ACC112 (cell line): ENCODE measurements around the gene SEC61G.

Experiments
- H2AFZ ChIP-seq: fragments of 200-600 bp; sonication (generic); one replicate; pipeline ENCODE4 v1.6.0; 2017; ENCODE audit warnings: antibody characterized with exemption, low read length; ENCODE audit not compliant: unreplicated experiment
- H3K27ac ChIP-seq: fragments of 200-600 bp; sonication (generic); 2 replicates; pipeline ENCODE4 v1.5.1; 2014; ENCODE audit warnings: low read depth, mild to moderate bottlenecking, antibody characterized with exemption, low read length, moderate library complexity
- H3K27me3 ChIP-seq: fragments of 200-600 bp; sonication (generic); 2 replicates; pipeline ENCODE4 v1.6.1; 2014; ENCODE audit warnings: mild to moderate bottlenecking, antibody characterized with exemption, low read length, moderate library complexity, mixed read lengths; ENCODE audit not compliant: insufficient read depth
- H3K36me3 ChIP-seq: fragments of 200-600 bp; sonication (generic); 2 replicates; pipeline ENCODE4 v1.6.1; 2016; ENCODE audit warnings: mild to moderate bottlenecking, antibody characterized with exemption, low read length, moderate library complexity, mixed read lengths; ENCODE audit not compliant: insufficient read depth
- H3K4me1 ChIP-seq: fragments of 200-600 bp; sonication (generic); one replicate; pipeline ENCODE4 v1.6.1; 2016; ENCODE audit warnings: low read length, mixed read lengths; ENCODE audit not compliant: insufficient read depth, unreplicated experiment, control insufficient read depth
- H3K4me3 ChIP-seq: fragments of 200-600 bp; sonication (generic); 2 replicates; pipeline ENCODE4 v1.5.1; 2014; ENCODE audit warnings: mild to moderate bottlenecking, low read depth, low read length
- H3K79me2 ChIP-seq: fragments of 200-600 bp; sonication (generic); one replicate; pipeline ENCODE4 v1.6.0; 2016; ENCODE audit warnings: low read length; ENCODE audit not compliant: control insufficient read depth, unreplicated experiment, insufficient read depth

SEC61G gene

DNA sequence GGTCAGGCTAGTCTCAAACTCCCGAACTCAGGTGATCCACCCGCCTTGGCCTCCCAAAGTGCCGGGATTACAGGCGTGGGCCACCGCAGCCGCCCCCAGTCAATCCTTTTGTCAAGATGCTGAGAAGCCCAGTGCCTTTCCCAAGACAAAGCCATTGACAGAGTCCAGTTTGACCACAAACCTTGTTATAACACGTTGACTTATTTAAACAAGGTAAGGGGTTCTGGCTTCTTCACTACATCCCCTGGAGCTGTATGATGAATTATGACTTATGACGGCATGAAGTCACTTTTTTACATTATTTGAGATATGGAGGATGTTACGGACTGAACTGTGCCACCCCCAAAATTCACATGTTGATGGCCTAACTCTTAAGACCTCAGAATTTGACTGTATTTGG, 5.8 kb upstream of the SEC61G start:
- H2AFZ ChIP-seq, result no peak overlapping the region
- peaks cover 4% of the 10 kb centered on the region for H3K79me2 ChIP-seq
- H3K4me3 ChIP-seq, result no peak overlapping the region
- H3K27ac ChIP-seq, result no peak overlapping the region
- no peaks in the 10 kb centered on the region for H3K36me3 ChIP-seq
- no peaks in the 10 kb centered on the region for H3K27me3 ChIP-seq
- H3K4me1 ChIP-seq, result peaks cover 16% of the 10 kb centered on the region

- H3K4me1 ChIP-seq, result peaks cover 23% of the 10 kb centered on the region
- peak overlapping the region; percentile 80 for H3K4me3 ChIP-seq
- no peaks in the 10 kb centered on the region for H3K27me3 ChIP-seq
- H3K27ac ChIP-seq, result no peak overlapping the region
- H2AFZ ChIP-seq, result no peak overlapping the region
- H3K79me2 ChIP-seq, result peaks cover 68% of the 10 kb centered on the region
- H3K36me3 ChIP-seq, result peaks cover 29% of the 10 kb centered on the region
Measured at GRCh38 chr7:54757711-54758110, 1.3 kb downstream of the SEC61G start.

DNA sequence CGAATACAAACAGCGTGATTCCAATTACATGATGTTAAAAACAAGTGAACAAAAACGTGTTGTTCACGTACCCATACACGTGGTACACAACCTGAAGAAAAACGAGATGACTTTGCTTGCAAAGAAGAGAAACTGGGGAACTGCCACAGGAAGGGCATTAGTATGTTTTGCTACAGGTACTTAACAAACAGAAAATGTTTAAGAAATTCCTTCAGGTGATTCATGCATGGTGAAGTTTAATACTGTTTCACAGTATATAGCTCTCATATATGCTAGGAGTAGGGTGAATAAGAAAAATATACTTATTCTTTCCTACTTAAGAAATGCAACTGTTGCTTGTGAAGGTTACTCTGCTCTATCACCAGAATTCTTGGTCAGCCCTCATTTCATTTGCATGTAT, 9.8 kb downstream of the SEC61G start:
- H3K79me2 ChIP-seq, result peaks cover 21% of the 10 kb centered on the region
- peaks cover 43% of the 10 kb centered on the region for H3K36me3 ChIP-seq

DNA sequence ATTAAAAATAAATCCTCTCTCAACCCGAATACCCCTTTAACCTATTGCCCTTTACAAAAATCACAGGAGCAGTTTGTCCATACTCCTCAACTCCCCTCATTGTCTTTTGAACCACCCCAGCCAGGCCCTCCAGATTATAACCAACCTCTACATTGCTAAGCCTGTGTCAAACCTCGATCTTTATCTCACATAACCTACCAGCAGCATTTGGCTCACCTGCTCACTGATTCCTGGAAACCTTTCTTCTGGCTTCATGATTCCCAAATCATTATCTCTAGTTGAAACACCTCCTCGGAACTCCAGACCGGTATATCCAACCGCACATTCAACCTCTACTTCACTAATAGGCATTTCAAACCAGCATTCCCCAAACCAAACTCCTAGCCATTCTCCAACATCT, 11.8 kb downstream of the SEC61G start:
- H3K27ac ChIP-seq, result no peak overlapping the region
- H3K79me2 ChIP-seq, result peaks cover 6% of the 10 kb centered on the region
- no peaks in the 10 kb centered on the region for H3K4me1 ChIP-seq
- no peaks in the 10 kb centered on the region for H3K27me3 ChIP-seq
- no peak overlapping the region for H3K4me3 ChIP-seq
- H2AFZ ChIP-seq, result no peak overlapping the region
- H3K36me3 ChIP-seq, result peaks cover 30% of the 10 kb centered on the region

More for the DNA sequence above, 9.8 kb downstream of the SEC61G start:
- no peak overlapping the region for H3K27ac ChIP-seq
- H2AFZ ChIP-seq, result no peak overlapping the region
- H3K4me3 ChIP-seq, result no peak overlapping the region
- H3K27me3 ChIP-seq, result no peaks in the 10 kb centered on the region
- H3K4me1 ChIP-seq, result no peaks in the 10 kb centered on the region

DNA sequence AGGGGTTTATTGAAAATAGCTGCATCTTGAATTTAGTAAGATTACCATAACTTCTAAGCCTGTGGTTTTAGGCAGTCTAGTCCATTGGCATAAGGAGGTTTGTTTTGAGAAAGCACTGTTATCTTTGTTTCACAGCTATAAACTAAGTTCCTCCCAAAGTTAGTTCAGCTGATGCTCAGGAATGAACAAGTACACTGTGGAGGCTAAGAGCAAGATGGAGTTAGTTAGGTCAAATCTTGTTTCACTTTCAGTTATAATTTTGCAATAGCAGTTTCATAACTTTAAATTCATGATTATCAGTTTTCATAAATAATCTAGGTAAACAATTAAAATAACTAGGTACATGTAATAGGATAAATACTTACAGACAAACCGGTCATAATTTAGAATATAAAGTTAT, 15.4 kb downstream of the SEC61G start:
- H3K4me3 ChIP-seq, result no peak overlapping the region

DNA sequence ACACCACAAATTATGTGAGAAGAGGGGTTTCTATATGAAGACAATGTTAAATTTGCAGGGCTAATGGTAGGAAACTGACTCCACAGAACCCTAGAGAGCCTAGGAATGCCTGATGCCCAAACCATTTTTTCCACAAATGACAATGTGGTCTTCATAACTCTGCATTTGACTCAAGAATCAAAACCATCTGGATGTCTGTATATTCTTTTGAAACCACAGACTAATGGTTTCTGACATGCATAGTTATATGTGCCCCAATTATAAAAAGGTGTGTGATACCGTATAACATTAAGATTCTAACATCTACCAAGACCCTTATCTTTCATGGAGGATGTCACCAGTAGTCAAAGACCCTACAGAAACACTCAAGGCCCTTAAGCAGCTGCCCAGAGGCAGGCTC, 20.3 kb downstream of the SEC61G start:
- Histone ChIP-seq H3K4me3 (no peak overlapping the region), H3K36me3 (no peaks in the 10 kb centered on the region), H2AFZ (no peak overlapping the region), H3K4me1 (no peaks in the 10 kb centered on the region), H3K79me2 (no peaks in the 10 kb centered on the region), H3K27me3 (0 out of 2 replicates have a peak, but pooled peaks cover 3% of the 10 kb centered on the region), H3K27ac (no peak overlapping the region)

More for the DNA sequence above, 15.4 kb downstream of the SEC61G start:
- no peaks in the 10 kb centered on the region for H3K27me3 ChIP-seq
- no peaks in the 10 kb centered on the region for H3K79me2 ChIP-seq
- H2AFZ ChIP-seq, result no peak overlapping the region
- H3K27ac ChIP-seq, result no peak overlapping the region
- no peaks in the 10 kb centered on the region for H3K4me1 ChIP-seq
- H3K36me3 ChIP-seq, result peaks cover 7% of the 10 kb centered on the region

DNA sequence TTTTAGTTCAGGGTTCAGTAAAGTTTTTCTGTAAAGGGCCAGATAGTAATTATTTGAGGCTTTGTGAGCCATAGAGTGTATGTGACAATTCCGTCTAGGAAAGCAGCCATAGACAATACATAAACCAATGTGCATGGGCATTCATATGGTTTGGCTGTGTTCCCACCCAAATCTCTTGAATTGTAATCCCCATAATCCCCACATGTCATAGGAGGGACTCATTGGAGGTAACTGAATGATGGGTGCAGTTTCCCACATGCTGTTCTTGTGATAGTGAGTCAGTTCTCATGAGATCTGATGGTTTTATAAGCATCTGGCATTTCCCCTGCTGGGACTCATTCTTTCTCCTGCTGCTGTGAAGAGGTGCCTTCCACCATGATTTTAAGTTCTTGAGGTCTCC, 29.9 kb downstream of the SEC61G start:
- Histone ChIP-seq H3K36me3 (no peaks in the 10 kb centered on the region), H3K27ac (no peak overlapping the region), H3K79me2 (no peaks in the 10 kb centered on the region), H3K4me1 (no peaks in the 10 kb centered on the region), H3K27me3 (peaks cover 32% of the 10 kb centered on the region), H2AFZ (no peak overlapping the region), H3K4me3 (no peak overlapping the region)

- Histone ChIP-seq H3K27ac (no peak overlapping the region), H3K4me3 (no peak overlapping the region), H3K27me3 (peaks cover 39% of the 10 kb centered on the region), H2AFZ (no peak overlapping the region), H3K36me3 (no peaks in the 10 kb centered on the region), H3K4me1 (no peaks in the 10 kb centered on the region), H3K79me2 (no peaks in the 10 kb centered on the region)
Measured at GRCh38 chr7:54728411-54728810, 30.6 kb downstream of the SEC61G start.

DNA sequence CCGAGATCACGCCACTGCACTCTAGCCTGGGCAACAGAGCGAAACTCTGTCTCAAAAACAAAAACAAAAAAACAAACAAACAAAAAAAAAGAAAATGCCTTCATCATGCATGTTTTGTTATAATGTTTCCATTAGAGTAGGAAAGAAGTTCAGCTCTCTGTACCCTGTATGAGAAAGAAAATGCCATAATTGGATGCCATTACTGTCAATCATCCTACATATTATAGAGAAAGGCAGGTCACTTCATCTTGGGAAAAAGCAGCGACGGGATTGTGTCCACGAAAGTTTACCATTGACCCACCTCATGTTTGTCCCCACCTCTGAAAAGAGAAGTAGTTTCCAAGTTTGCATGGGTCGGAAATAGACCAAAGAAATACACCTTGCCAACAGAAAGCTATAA, 33.8 kb downstream of the SEC61G start:
- Histone ChIP-seq H3K27me3 (peaks cover 50% of the 10 kb centered on the region; the same call in 1 of the 2 replicates), H3K4me3 (no peak overlapping the region), H3K36me3 (no peaks in the 10 kb centered on the region), H3K27ac (no peak overlapping the region), H3K79me2 (no peaks in the 10 kb centered on the region), H3K4me1 (no peaks in the 10 kb centered on the region), H2AFZ (no peak overlapping the region)

- Histone ChIP-seq H2AFZ (no peak overlapping the region), H3K4me3 (no peak overlapping the region), H3K4me1 (no peaks in the 10 kb centered on the region), H3K79me2 (no peaks in the 10 kb centered on the region), H3K36me3 (no peaks in the 10 kb centered on the region), H3K27ac (no peak overlapping the region), H3K27me3 (peaks cover 41% of the 10 kb centered on the region; the same call in 1 of the 2 replicates)
Measured at GRCh38 chr7:54722502-54722901, 36.5 kb downstream of the SEC61G start.

DNA sequence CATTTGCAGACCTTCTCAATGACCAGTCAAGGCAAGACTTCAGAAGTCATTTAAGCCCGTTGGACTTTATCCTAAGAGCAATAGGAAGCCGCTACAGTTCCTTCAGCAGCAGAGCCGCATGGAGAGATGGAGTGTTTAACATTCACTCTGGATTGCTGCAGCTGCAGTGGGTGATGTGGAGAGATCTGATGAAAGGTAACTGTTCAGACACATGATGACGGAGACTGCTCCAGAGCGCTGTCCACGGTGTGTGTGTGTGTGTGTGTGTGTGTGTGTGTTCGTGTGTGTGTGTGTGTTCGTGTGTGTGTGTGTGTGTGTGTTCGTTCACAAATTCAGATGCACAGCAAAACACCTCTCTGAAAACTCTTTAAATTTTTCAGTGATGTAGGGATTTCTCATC, 37.0 kb downstream of the SEC61G start:
- Histone ChIP-seq H3K4me3 (no peak overlapping the region), H3K36me3 (no peaks in the 10 kb centered on the region)

More for the DNA sequence above, 37.0 kb downstream of the SEC61G start:
- Histone ChIP-seq H2AFZ (no peak overlapping the region), H3K27ac (no peak overlapping the region), H3K79me2 (no peaks in the 10 kb centered on the region), H3K27me3 (peaks cover 41% of the 10 kb centered on the region; the same call in 1 of the 2 replicates), H3K4me1 (no peaks in the 10 kb centered on the region)
